Measurements from ENCODE around the gene CADM4. TPM values are rescaled to one million over a fixed set of nuclear protein-coding genes. Genes with fewer than 3 reads are reported as not detected.
"Not testable (repeated sequence)": the region's sequence is repeated elsewhere in the genome, so short reads cannot be mapped to it uniquely, and the experiment has no call there.

CADM4 gene
- total RNA-seq, 1 experiment from 2014 or later, result 5.9 TPM

GRCh38 chr19:43664018-43664417 is 24.4 kb upstream of the CADM4 start:
- DNase-seq (ENCODE audit: extremely low read depth, low read depth), result no peak

DNA sequence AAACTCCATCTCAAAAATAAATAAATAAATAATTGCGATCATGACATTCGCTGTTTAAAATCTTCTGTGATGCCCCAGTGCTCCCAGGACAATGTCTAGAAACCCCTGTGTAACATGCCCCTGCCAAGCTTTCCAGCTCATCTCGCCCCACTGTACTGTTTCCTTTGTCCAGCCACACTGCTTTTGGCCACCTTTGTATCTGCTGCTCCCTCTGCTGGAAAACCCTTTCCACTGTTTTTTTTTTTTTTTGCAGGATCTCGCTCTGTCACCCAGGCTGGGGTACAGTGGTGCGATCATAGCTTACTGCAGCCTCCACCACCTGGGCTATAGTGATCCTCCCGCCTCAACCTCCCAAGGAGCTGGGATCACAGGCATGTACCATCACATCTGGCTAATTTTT is 22.8 kb upstream of the CADM4 start:
- no peak for DNase-seq (ENCODE audit: extremely low read depth, low read depth)

GRCh38 chr19:43660971-43661360 is 21.3 kb upstream of the CADM4 start:
- no peak for DNase-seq (ENCODE audit: extremely low read depth, low read depth)

GRCh38 chr19:43660301-43660970 is 20.8 kb upstream of the CADM4 start:
- DNase-seq (ENCODE audit: extremely low read depth, low read depth), result no peak

DNA sequence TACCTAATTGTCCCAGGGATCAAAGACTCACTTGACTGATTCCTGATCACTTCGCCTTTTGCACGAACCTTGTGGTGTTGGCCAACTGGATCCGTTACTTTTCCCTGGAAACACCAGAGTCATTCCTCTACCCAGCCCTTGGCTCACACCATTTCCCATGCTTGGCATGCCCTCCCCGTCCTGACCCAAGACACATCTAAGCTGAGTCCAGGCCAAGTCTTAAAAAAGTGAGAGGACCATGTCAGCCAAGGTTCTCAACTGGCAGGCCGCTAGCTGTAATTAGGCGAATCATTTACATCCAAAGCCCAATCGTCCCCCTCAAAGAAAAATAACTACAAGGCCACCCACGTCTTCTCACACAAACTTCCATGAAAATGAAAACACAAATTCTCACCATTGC is 18.8 kb upstream of the CADM4 start:
- DNase-seq (ENCODE audit: extremely low read depth, low read depth), result no peak

GRCh38 chr19:43658001-43658400 is 18.4 kb upstream of the CADM4 start:
- DNase-seq (ENCODE audit: extremely low read depth, low read depth), result no peak

DNA sequence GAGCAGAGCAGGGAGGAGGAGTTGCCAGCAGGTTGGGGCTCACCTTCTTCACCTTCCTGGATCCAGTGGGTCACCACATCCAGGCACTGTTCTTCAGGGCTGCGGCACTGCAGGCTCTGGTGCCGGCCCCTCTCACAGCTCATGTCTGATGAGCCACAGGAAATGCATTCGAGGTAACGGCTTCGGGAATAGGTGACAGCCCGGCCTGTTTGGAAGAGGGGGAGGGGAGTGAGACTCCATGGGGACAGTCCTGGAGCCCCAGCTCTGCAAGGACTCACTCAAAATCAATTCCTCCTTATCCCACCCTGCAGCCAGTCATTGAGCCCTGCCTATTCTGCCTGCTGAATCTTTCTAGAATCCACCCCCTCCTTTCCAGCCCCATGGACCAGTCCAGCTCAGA is 16.8 kb upstream of the CADM4 start:
- no peak for DNase-seq (ENCODE audit: extremely low read depth, low read depth)

DNA sequence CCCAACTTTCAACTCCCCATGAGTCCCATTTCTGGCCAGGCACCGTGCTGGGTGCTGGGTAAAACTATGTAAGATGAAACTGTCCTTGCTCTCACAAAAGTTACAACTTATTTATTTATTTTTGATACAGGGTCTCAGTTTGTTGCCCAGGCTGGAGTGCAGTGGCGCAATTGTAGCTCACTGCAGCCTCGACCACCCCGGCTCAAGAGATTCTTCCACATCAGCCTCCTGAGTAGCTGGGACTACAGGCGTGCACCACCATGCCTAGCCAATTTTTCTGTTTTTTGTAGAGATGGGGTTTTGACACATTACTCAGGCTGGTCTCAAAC is 12.9 kb upstream of the CADM4 start:
- no peak for DNase-seq (ENCODE audit: extremely low read depth, low read depth)

DNA sequence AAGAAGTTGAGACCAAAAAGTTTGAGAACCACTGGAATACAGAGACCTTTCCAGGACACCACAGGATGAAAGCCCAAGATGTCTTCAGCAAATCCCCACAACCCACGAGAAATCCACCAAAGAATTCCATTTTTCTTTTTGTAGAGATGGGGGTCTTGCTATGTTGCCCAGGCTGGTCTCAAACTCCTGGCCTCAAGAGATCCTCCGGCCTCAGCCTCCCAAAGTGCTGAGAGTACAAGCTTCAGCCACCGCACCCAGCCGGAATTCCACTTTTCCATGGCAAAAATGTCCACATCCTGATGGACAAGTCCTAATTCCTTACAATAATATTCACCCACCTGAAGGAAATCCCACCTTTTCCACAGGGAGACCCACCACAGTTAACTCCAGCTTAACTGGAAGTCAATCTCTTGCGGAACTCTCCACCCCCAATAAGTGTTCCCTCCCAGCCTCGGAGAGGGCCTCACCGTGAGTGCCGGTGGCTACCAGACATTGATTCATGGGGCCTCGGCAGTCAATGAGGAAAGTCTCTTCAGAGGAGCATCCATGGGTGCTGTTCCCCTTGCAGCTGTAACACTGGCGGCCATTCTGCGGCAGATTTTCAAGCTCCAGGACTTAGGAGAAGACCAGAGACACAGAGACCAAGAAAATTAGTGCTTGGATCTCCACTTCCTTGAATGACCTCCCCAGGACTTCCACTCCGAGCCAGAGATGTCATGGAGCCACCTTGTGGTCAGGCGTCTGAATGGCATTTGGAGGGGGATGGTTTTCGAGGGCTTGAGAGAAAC is 12.3 kb upstream of the CADM4 start:
- peak; percentile 52 for DNase-seq (ENCODE audit: extremely low read depth, low read depth)

GRCh38 chr19:43650276-43650675 is 10.6 kb upstream of the CADM4 start:
- not testable (repeated sequence) for DNase-seq (ENCODE audit: extremely low read depth, low read depth)

GRCh38 chr19:43649514-43649913 is 9.9 kb upstream of the CADM4 start:
- DNase-seq (ENCODE audit: extremely low read depth, low read depth), result no peak

DNA sequence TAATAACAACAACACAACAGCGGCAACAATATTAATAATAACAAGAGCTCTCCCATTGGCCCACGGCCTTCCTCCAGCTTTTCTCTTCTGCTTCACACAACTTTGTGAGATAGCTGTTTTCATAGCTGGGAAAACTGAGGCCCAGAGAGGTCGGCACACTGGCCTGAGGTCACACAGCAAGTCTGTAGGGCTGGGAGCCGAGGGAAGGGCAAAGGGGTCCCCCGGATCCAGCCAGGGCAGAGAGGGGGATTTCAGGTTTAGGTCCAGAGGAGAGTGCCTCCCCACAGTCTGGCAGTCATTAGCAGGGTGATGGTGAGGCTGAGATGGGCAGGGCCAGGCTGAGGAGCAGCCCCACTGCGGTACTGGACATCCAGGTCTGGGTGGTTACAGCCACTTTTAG is 9.0 kb upstream of the CADM4 start:
- no peak for DNase-seq (ENCODE audit: extremely low read depth, low read depth)

GRCh38 chr19:43644181-43644580 is 4.5 kb upstream of the CADM4 start:
- no peak for DNase-seq (ENCODE audit: extremely low read depth, low read depth)

DNA sequence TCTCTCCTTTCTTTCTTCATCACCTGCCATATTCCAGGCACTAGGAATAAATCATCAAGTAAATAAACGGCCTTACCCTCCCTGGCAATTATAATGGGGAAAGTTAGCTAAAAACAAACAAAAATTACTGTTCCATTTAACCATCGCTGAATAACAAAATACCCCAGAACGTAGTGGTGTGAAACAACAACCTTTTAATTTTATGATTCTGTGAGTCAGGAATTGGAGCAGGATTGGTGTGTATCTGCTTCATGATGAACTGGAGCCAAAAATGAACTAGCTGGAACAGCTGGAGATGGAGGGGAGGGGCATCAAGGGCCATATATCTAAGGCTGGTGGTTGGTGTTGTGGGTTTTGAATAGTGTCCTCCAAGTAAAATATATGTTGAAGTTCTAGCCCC is 3.7 kb upstream of the CADM4 start:
- DNase-seq (ENCODE audit: extremely low read depth, low read depth), result no peak

DNA sequence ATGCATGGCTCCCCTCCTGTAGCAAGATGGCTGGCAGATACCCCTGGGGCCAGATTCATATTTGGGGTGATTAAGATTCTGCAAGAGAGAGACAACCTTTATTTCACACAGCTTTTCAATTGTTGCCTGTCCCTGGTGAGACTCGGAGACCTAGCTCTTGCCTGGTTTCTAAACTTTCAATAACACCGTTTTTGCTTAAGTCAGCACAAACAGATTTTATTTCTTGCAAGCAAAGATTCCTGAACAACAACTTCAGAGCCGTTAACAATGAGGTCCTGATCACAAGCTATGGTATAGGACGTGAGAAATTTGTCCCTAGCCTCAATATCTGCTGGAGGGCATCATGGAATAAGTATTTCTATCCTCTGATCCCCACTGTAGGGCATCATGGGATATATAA is 2.9 kb upstream of the CADM4 start:
- DNase-seq (ENCODE audit: extremely low read depth, low read depth), result no peak

- DNase-seq (ENCODE audit: extremely low read depth, low read depth), result no peak
These were observed 1.7 kb upstream of the CADM4 start for GRCh38 chr19:43641333-43641732.

- no peak for DNase-seq (ENCODE audit: extremely low read depth, low read depth)
These were observed 741 bp upstream of the CADM4 start for GRCh38 chr19:43640424-43640757.

GRCh38 chr19:43638995-43639518 is 593 bp downstream of the CADM4 start:
- DNase-seq (ENCODE audit: extremely low read depth, low read depth), result no peak

DNA sequence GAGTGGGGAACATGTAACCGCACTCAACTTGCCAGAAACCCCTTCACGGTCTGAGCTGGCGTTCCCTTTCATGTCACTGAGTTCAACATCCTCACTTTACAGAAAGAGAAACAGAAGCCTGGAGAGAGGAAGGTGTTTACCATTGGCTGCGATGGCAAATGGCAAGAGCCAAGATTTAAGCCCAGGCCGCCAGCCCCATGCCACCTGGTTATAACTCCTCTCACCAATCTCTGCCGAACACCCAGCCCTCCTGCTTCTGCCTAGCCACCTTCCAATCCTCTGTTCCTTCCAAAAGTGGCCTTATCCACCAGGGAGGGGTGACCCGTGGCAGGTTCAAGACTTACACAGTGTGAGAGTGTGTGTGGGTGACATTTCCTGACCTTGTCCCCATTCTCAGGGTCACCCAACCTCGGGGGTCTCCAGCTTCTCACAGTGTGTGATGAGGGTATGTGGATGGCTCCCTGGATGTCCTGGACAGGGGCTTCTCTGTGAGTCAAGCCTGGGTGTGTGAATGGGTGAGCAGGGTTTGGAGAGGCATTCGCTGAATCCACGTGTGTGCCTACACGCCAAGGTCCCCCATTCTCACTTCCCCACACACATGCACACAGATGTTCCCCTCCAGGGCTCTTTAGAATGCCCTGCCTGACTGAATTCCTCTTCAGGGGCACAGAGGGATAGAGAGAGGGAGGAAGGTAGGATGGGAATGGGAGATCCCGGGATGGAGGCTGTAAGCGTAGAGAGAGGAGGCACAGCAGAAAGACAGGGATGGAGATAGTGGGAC is 1.2 kb downstream of the CADM4 start:
- DNase-seq (ENCODE audit: extremely low read depth, low read depth), result no peak

- DNase-seq (ENCODE audit: extremely low read depth, low read depth), result no peak
These were observed 3.4 kb downstream of the CADM4 start for GRCh38 chr19:43636121-43636683.

- not testable (repeated sequence) for DNase-seq (ENCODE audit: extremely low read depth, low read depth)
These were observed 4.1 kb downstream of the CADM4 start for GRCh38 chr19:43635561-43635940.
